MV-4-11 (cell line): ENCODE measurements around the gene CFAP74.
A peak's percentile ranks its signal among the peaks of the same experiment; 100 is the strongest.
"Not testable (repeated sequence)": the region's sequence is repeated elsewhere in the genome, so short reads cannot be mapped to it uniquely, and the experiment has no call there.

Experiments
- DNase-seq: peaks from one replicate; lab custom pipeline; 2025; lab: John Stamatoyannopoulos, UW

The CFAP74 gene

DNA sequence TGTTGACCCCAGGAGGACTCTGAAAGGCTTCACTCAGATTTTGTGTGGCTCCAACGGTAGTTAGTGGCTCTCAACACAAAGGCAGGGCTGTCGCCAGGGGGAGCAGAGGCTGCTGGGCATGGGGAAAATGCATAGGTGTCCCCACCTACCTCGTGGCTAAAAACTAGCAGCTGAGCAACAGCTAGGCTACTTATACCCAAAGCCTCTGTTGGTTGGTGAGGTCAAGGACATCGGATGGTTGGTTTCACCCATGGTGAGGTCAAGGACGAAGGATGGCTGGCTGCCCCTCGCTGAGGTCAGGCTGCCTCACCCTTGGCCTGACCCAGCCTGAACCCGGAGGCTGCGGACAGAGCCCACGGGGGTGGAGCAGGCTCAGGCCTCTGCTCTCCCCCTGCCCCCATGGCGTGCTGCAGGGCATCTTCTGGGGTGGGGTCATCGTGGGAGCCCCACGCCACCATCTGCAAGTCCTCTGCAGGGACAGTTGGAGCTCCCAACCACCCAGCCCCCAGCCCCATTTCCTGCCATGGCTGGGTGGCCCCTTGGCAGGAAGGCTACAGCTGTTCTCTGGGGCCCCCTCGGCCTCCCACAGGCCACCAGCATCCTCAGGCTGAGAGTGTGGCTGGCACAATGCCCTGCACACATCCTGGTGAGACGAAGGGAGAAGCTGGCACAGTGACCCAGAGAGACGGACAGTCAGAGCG is 104.2 kb downstream of the CFAP74 start:
- DNase-seq: no peak

DNA sequence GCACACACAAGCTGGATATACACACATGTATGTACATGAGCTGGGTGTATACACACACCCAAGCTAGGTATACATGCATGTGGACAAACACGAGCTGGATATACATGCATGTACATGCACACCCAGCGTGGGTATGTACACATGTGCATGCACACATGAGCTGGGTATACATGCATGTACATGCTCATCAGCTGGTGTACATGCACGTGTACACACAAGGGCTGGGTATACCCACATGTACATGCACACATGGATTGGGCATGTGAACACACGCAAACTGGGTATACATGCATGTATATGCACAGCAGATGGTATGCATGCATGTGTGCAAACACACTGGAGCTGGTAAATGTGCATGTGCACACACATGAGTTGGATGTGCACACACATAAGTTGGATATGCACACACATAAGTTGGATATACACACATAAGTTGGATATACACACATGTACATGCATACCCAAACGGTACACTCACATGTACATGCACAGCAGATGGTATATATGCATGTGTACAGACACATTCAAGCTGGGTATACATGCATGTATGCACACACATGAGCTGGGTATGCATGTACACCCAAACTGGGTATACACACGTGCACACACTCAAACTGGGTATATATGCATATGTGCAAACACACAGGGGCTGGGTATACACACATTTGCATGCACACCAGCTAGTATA is 105.2 kb downstream of the CFAP74 start:
- no peak for DNase-seq

DNA sequence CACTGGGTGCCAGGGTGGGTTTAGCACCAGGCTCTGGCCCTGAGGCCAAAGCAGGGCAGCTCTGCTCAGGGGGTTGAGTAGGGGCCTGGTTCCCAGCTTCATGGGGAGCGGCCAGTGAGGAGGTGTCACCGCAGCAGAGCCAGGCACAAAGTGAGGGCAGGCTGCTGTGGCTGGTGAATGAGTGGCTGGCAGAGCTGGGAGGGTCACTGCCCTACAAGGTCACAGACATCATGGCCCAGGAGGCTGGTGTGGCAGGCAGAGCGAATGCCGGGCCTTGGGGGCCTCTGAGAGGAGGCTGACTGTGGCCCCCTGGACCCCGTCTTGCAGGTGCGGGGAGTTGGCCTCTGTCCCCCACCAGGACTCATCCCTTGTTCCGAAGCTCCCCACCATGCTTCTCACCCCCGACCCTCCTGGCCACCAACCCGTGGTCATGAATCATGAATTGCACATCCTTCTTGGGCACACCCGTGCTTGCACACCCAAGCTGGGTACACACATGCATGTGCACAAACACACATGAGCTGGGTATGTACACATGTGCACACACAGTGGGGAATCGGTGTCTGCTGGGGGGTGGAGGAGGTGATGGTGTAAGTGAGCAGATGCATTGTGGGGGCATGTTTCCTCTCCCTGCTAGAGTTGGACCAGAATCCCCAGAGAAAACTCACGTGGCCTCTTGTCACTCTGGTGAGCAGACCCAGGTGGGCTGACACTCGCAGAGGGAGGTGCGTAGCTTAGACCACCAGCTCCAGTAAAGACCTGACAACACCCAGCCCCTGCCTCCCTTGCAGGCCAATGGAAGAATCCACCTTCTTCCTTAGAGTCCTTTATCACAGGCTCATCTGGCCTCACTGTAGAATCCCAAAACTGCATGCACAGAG is 107.9 kb downstream of the CFAP74 start:
- no peak for DNase-seq

DNA sequence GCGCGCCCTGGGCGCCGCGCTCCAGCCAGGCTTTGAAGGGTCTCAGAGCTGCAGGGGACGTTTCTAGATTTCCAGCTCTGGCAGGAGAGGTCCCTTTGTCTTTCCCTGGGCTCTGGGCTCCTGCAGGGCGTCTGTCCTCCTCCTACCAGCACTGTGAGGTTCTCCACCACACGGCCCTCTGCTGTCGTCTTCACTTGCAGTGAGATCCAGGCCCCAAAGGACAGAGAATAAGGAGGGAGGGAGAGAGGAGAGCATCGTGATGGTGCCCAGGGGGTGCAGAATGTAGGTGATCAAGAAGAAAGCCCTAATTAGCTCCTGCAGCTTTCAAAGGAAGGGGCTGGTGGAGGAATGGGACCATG is 108.5 kb downstream of the CFAP74 start:
- DNase-seq: no peak

DNA sequence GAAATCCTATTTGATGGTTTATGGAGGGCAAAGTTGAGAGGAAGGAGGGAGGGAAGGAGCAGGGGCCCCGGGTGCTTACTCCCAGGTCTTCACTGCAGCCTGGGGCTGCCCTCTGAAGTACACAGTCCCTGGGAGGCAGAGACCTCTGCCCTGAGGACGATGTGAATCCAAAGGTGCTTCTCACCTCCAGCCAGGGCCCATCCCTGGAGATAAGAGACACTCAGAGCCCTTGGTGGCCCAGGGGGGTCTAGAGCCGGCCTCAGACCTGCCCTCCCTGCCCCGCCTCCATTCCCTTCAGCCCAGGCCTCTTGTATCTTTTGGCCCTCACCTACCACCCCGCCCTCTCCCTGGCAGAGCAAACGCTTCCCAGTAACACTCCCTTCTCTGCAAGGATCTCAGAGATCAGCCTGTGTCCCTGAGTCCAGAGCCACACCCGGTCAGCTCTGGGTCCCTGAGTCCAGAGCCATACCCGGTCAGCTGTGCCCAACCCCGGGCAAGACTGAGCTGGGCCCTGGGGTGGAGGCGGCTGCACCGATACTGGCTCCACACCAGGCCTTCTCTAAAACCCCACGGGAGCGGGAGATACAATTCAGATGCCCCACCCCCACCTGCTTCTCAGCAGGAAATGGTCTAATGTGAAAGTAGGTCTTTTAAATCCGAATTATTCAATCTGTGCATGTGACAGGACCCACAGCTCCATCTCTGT is 109.1 kb downstream of the CFAP74 start:
- no peak for DNase-seq

DNA sequence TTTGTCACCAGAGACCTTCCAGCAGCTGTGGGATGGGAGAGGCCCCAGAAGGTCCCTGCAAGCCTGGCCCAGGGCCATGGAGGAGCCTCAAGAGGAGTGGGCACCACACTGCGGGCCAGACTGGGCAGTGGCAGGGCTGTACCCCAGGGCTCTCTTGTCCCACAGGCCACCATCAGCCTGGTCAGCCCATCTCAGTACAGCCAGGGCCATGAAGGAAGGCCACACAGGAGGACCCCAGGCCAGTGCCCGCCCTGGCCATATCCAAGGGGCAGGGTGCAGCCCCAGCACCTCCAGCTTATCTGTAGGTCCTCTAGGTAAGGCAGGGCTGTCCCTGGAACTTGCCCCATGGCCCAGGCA is 109.6 kb downstream of the CFAP74 start:
- DNase-seq: no peak

DNA sequence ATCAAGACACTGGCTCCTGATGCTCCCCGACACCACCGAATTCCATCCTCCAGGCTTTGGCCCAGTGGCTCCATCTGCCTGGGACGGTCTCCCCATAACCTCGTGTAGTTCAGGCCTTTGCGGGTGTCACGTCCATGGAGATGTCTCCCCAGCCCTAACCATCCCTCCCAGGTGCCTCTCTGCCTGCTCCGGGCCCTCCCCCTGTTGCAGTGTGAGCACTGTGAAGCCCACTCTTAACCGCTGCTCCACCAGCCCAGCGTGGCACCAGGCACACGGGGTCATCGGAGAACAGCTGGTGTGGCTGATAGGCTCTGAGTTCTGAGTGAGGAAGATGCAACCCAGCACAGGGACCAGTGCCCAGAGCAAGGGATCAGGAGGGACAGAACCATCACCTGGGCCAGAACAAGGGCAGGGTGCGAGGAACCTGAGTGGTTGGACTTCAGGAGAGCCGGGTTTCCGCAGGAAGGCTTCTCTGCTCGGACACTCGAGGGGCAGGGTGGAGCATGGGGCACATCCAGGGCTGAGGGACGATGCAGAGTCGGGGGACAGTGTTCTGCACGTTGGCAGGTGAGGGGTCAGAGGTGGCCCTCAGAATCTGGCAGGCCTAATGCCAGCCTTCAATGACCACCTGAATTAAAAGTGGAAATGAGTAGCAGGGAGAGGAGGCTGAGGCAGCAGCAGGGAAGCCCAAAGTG is 110.1 kb downstream of the CFAP74 start:
- DNase-seq: no peak

DNA sequence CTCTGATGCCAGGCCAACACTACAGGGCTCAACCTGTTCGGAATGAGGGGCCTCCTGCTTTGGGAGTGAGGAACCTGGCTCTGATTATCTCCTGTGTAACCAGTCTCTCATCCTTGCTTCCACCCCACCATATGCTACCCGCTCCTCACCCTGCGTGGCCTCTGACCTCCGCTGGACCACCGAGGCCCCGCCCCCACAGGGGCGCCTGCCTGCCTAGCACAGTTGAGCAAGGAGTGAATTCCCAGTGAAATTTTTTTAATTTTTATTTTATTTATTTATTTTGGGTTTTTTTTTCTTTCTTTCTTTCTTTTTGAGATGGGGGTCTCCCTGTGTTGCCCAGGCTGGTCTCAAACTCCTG is 110.8 kb downstream of the CFAP74 start:
- DNase-seq: no peak

DNA sequence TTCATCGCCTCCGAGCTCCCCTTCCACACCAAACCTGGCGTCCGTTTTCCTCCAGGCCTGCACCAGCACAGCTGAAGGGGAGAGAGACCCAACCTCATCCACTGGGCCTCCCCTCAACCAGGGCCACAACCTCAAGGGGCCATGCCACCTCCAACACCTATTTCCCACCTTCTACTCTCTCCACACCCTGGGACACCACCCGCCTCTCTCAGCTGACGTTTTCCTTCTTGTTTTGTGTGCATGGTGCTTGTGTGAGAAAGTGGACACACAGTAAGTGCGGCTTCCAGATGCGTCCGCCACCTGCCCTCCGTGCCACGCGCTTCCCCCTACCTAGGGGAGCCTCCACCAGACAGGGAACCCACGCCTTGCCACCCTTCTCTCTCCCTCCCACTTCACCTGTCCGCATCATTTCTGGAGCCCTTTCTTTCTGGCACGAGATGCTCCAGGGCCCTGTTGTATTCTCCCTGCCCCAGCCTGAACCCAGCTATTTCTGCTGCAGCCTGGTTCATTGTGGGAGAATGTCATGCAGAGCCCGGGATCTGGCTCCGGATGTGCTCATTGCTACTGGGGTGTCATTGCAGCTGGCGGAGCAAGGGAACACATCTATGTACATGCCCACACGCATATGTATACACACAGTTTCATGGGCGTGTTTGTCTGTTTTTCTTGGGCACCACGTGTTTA is 111.4 kb downstream of the CFAP74 start:
- no peak for DNase-seq

DNA sequence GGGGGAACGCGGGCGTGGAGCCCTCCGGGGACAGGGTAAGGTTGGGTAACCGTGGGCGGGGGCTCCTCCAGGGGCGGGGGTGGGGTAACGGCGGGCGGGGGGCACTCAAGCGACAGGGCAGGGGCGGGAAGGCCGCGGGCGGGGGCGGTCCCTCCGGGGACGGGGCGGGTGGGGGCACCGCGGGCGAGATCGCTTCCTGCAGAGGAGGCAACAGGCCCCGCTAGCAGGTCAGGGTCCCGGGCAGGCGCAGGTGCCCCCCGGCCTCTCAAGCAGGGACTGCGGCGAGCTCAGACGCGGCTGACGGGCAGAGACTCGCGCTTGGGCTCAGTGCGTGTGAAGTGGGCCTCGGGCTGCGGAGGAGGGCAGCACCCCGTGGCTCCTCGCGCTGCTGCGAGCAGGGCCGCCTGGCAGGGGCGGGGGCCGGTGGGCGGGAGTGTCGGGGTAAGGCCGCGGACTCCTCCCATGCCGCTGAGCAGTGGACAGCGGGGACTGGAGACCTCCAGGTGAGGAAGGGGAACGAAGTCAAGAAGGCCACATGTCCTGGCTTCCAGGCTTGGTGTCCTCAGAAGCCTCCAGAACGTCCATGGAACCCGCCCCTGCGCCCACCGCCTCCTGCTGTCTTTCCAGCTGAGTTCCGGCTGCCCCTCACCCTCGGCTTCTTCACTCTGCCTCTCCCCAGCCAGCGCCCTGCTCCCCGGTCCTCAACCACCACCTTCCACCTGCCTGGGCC is 112.1 kb downstream of the CFAP74 start:
- DNase-seq: no peak

DNA sequence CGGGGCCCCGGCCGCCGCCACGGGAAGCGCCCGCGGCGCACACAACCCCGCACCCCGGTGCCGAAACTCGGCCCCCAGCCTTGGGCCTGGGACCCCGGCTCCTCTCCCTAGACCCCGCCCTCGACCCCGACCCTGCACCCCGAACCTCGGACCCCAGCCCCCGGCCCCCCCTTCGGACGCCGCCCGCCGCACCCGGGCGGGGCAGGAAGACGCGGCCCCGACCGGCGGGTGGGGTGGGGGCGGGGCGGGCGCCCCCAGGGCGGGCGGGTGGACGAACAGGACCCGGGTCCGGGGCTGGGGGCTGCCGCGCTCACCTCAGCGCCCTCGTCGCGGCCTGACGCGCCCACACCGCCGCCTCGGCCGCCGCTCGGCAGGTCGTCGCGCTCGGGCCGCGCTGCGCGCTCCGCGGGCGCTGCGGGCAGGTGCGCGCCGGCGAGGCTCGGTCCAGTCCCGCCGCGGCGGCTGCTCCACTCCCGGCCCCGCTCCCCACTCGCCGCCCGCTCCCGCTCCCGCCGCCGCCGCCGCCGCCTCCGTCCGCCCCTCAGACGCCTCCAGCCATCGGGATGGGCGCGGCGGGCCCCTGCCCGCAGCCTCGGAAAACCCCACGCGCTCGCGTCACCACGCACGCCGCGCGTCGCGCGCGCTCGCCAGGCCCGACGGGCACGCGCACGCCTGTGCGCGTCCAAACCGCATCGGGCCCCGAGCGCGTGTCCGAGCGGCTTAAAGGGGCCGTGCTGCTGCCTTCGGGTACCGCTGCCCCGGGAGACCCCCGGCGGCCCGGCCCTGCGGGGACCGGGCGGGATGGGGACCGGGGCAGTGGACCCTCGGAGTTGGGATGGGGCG is 112.9 kb downstream of the CFAP74 start, which contains the start of gene GNB1:
TSS of gene GNB1 (minus strand) at position 582 of the 843 bp plus-strand sequence. CDS start 65,634 bp downstream, outside the sequence.
- peak; percentile 78 for DNase-seq

DNA sequence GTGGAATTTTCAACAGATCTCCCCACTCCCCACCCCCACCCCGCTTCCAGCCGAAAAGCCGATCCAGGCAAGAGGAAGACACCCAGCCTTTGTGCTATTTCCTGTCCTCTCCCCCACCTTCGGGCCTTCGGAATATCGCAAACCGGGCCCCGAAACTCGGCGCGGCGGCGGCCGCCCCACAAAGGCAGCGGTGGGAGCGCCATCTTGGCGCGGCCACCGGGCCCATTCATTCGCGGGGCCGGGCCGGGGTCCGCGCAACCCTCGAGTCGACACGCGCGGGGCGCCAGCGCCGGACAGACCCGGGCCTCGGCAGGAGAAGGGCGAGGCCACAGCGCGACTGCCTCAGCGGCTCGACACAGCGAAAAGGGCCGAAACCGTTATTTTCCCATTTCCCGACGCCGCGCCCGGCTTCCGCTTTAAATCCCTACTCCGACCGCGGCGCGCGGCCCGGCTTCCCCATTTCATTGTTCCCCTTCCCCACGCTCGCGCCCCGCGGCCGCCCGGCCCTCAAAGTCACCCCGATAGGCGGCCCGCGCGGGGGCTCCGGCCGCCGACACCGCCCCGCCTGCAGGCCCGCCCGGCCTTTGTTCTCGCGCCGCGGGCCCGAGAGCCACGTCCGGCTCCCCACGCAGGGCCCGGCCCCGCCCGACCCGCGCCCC is 113.6 kb downstream of the CFAP74 start:
- peak; percentile 67 for DNase-seq

DNA sequence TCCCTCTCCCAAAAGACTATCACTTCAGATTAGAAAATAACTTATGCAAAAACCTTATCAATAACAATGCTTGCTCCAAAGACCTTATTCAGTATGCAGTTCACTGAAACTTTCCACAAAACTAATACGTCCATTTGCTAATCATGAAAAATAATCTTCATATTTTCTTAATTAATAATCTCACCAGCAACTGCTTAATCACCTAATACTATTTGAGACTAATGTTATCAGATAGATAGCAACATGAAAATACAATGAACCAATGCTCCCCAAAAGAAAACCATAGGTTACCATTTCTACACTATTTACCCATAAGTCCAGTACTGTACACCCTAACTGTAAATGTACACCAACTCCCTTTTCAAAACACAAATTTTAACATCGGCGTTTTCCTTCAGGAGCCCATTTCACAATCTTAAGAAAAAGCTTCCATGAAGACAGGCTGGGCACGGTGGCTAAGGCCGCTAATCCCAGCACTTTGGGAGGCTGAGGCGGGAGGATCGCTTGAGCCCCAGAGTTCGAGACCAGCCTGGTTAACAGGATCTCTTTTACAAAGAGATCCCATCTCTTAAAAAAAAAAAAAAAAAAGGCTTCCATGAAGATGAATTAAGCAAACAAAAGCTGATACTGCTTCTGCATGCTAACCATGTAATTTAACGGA is 114.4 kb downstream of the CFAP74 start:
- DNase-seq: no peak

DNA sequence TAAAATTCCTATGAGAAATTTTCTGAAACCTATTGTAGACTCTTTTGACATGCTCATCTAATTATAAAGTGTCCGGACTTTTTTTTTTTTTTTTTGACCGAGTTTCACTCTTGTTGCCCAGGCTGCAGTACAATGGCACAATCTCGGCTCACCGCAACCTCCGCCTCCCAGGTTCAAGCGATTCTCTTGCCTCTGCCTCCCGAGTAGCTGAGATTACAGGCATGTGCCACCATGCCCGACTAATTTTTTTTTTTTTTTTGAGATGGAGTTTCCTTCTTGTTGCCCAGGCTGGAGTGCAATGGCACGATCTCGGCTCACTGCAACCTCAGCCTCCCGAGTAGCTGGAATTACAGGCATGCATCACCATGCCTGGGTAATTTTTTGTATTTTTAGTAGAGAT is 119.7 kb downstream of the CFAP74 start:
- not testable (repeated sequence) for DNase-seq

DNA sequence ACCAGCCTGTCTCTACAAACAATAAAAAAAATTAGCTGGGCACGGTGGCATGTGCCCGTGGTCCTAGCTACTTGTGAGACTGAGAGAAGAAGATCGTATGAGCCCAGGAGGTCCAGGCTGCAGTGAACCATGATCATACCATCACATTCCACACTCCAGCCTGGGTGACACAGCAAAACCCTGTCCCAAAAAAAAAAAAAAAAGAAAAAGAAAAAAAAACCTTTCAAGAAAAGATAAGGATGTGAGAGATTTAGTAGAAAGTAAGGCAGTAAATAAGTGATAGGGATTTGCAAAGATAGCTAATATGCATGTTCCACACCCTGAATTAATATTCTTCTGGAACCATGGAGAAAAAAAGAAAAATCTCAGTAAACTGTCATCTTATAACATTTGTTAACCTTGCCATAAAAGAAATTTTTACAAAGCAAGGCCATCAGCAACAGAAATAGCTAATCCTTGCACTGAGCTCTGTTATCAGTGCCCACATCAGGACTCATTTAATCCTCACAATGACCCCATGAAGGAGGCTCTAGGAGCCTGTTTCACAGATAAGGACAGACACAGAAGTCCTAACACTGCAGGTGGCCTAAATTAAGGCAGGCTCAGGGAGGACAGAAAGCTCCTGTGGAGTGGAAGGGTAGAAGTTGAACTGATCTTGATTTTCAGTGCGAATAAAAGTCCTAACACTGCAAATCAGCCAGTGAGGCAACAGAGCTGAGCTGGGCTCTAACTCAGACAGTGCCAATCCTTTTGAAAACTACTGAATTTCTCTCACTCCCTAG is 120.3 kb downstream of the CFAP74 start:
- DNase-seq: no peak

DNA sequence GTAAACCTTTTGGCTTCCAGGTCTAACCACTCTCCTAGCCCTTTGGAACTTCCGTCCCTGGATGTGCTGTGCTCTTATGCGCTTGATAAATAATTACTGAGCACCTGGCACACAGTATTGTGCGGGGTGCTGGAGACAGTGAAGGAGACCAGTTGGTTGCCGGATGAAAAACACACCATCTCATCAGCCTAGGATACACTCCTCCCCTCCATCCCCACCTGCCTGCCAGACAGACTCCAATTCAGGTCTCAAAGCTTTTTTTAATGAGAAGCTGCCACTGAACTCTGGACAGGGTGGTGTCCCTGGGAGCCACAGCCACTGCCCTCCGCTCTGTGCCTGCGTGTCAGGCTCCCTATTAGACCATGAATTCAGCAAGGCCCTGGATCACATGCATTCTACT is 121.9 kb downstream of the CFAP74 start:
- DNase-seq: no peak

DNA sequence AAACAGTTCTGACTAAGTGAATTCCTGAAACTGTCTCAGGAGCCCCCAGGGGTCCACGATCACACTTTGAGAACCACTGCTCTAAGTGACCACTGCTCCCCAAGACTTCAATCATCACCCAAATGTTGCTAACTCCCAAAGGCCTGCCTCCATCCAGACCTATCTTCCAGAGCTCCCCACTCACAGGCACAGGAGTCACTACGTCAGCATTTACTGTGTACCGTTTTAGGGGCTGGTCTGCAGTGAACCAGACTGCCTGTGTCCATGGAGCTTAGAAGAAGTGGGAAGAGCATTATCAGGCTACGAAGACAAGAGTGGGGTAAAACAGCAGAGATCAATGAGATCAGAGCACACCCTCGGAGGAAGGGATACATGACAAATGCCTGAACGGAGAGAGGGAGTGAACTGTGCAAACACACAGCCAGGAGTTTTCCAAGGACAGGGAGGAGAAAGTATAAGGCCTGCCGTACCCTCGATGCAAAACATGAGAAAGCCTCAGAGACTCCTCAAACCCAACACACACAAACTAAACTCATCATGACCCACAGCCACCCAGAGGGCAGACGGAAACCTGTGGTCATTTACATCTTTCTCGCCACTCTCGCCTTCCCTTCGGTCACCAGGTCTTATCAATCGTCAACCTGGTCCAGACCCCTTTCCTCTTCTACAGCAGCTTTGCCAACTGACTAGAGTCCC is 122.8 kb downstream of the CFAP74 start:
- DNase-seq: no peak
